Measurements from ENCODE around the gene SYCP1. TPM values are rescaled to one million over a fixed set of nuclear protein-coding genes. Genes with fewer than 3 reads are reported as not detected.

The SYCP1 gene
- total RNA-seq, 1 experiment from 2014 or later, result not detected

GRCh38 chr1:115021145-115021544 lies 166.5 kb downstream of the SYCP1 start:
- Mint-ChIP-seq H3K27me3 (ENCODE audit: insufficient read depth, unreplicated experiment) (peaks cover 61% of the 10 kb centered on the region), H3K36me3 (ENCODE audit: insufficient read depth, unreplicated experiment) (no peaks in the 10 kb centered on the region), H3K9me3 (ENCODE audit: unreplicated experiment) (peaks cover 8% of the 10 kb centered on the region), H3K27ac (ENCODE audit: low read depth, unreplicated experiment) (no peak overlapping the region), H3K4me1 (ENCODE audit: insufficient read depth, unreplicated experiment) (no peaks in the 10 kb centered on the region), H3K4me3 (ENCODE audit: unreplicated experiment) (no peak overlapping the region)
- intact Hi-C loops (cut with micrococcal nuclease), result no loop called here
- TF ChIP-seq CTCF (IDR thresholded peaks at IDR 0.05; ENCODE audit: unreplicated experiment), result no peak
- no peak for DNase-seq (ENCODE audit: unreplicated experiment)
- no TSS peak for BruUV-seq (replicated peaks)
- CTCF ChIA-PET, result interaction anchor here (0.6 kb wide), 1 partner anchor 13 kb away, joined by 3 read pairs; no protein-coding TSS in a partner anchor
- POLR2A ChIA-PET, result interaction anchor here (0.7 kb wide), 1 partner anchor 587 kb away, joined by 3 read pairs; no protein-coding TSS in a partner anchor

GRCh38 chr1:115023593-115023992 lies 168.9 kb downstream of the SYCP1 start:
- no TSS peak for BruUV-seq (replicated peaks)
- CTCF ChIA-PET, result no interaction called here

GRCh38 chr1:115029526-115029925 lies 174.9 kb downstream of the SYCP1 start, which contains the start of gene TSHB:
TSS of gene TSHB (plus strand) at chr1:115029826. CDS start at chr1:115033363, 3,537 bp downstream.
- no TSS peak for BruUV-seq (replicated peaks)
- ChIA-PET POLR2A (interaction anchor here (0.6 kb wide), 2 partner anchors 11 to 43 kb away, joined by 3 read pairs; no protein-coding TSS in a partner anchor), CTCF (interaction anchor here (1.6 kb wide), 1 partner anchor 12 kb away, joined by 8 read pairs; no protein-coding TSS in a partner anchor)
- Mint-ChIP-seq H3K9me3 (ENCODE audit: unreplicated experiment) (no peaks in the 10 kb centered on the region), H3K4me1 (ENCODE audit: insufficient read depth, unreplicated experiment) (no peaks in the 10 kb centered on the region), H3K4me3 (ENCODE audit: unreplicated experiment) (no peak within 1 kb of the TSS), H3K36me3 (ENCODE audit: insufficient read depth, unreplicated experiment) (no peaks in the 10 kb centered on the region), H3K27me3 (ENCODE audit: insufficient read depth, unreplicated experiment) (peaks cover 40% of the 10 kb centered on the region), H3K27ac (ENCODE audit: low read depth, unreplicated experiment) (no peak within 1 kb of the TSS)
- intact Hi-C loops (cut with micrococcal nuclease), result no loop called here
- DNase-seq (ENCODE audit: unreplicated experiment), result no peak
- TF ChIP-seq CTCF (IDR thresholded peaks at IDR 0.05; ENCODE audit: unreplicated experiment), result no peak

More at GRCh38 chr1:115023593-115023992, 168.9 kb downstream of the SYCP1 start:
- no peak for TF ChIP-seq CTCF (IDR thresholded peaks at IDR 0.05; ENCODE audit: unreplicated experiment)
- intact Hi-C loops (cut with micrococcal nuclease), result no loop called here
- Mint-ChIP-seq H3K27me3 (ENCODE audit: insufficient read depth, unreplicated experiment) (peaks cover 63% of the 10 kb centered on the region), H3K4me3 (ENCODE audit: unreplicated experiment) (no peak overlapping the region), H3K36me3 (ENCODE audit: insufficient read depth, unreplicated experiment) (no peaks in the 10 kb centered on the region), H3K27ac (ENCODE audit: low read depth, unreplicated experiment) (no peak overlapping the region), H3K4me1 (ENCODE audit: insufficient read depth, unreplicated experiment) (no peaks in the 10 kb centered on the region), H3K9me3 (ENCODE audit: unreplicated experiment) (peaks cover 4% of the 10 kb centered on the region)
- DNase-seq (ENCODE audit: unreplicated experiment), result no peak
- POLR2A ChIA-PET, result interaction anchor here (0.7 kb wide), 1 partner anchor 267 kb away, joined by 3 read pairs; no protein-coding TSS in a partner anchor

- Mint-ChIP-seq H3K4me3 (ENCODE audit: unreplicated experiment) (no peak overlapping the region), H3K9me3 (ENCODE audit: unreplicated experiment) (no peaks in the 10 kb centered on the region), H3K4me1 (ENCODE audit: insufficient read depth, unreplicated experiment) (no peaks in the 10 kb centered on the region), H3K27me3 (ENCODE audit: insufficient read depth, unreplicated experiment) (peaks cover 28% of the 10 kb centered on the region), H3K27ac (ENCODE audit: low read depth, unreplicated experiment) (no peak overlapping the region), H3K36me3 (ENCODE audit: insufficient read depth, unreplicated experiment) (no peaks in the 10 kb centered on the region)
- ChIA-PET POLR2A (no interaction called here), CTCF (no interaction called here)
- BruUV-seq (replicated peaks), result no TSS peak
- intact Hi-C loops (cut with micrococcal nuclease), result no loop called here
- TF ChIP-seq CTCF (IDR thresholded peaks at IDR 0.05; ENCODE audit: unreplicated experiment), result no peak
- DNase-seq (ENCODE audit: unreplicated experiment), result no peak
Observed at GRCh38 chr1:115031595-115031994, 176.9 kb downstream of the SYCP1 start.
